ENCODE measurements around the gene SESN2. TPM values are rescaled to one million over a fixed set of nuclear protein-coding genes. Genes with fewer than 3 reads are reported as not detected.

The SESN2 gene
- total and polyA plus RNA-seq, 5 donors from 2014 or later: 5.0 to 13.9 (median 8.1) TPM

DNA sequence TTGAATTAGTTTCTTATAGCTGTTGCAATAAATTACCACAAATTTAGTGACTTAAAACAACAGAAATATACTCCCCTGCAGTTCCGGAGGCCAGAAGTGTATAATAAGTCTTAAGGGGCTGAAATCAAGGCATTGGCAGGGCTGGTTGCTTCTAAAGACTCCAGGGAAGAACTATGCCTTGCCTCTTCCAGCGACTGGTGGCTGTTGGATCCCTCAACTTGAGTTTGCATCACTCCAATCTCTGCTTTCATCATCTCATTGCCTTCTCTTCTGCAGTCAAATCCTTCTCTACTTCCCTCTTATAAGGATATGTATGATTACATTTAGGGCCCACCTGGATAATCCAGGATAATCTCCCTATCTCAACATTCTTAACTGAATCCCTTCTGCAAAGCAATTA, 50.4 kb downstream of the SESN2 start:
- Histone ChIP-seq H3K27ac (ENCODE audit: insufficient read depth, low read length, poor library complexity, severe bottlenecking) (no peak overlapping the region), H3K36me3 (ENCODE audit: control insufficient read depth, insufficient read depth, low read length) (no peaks in the 10 kb centered on the region), H3K4me1 (ENCODE audit: control insufficient read depth, insufficient read depth, low read length, poor library complexity, severe bottlenecking) (no peaks in the 10 kb centered on the region), H3K4me3 (ENCODE audit: low read depth, low read length) (no peak overlapping the region), H3K27me3 (ENCODE audit: control insufficient read depth, insufficient read depth, low read length) (no peaks in the 10 kb centered on the region), H3K9me3 (ENCODE audit: control insufficient read depth in 2 of 2, low read length in 2 of 2) (no peaks in the 10 kb centered on the region)
- no peak overlapping the region for H3K4me3 Mint-ChIP-seq
- no peak for DNase-seq
- no peak for ATAC-seq (ENCODE audit: low read depth in 2 of 2)
- H3K9me3 Mint-ChIP-seq: no peaks in the 10 kb centered on the region
- no peaks in the 10 kb centered on the region for H3K27me3 Mint-ChIP-seq
- no peaks in the 10 kb centered on the region for H3K4me1 Mint-ChIP-seq
- no peaks in the 10 kb centered on the region for H3K36me3 Mint-ChIP-seq
- H3K27ac Mint-ChIP-seq: no peak overlapping the region

- H3K4me3 ChIP-seq (ENCODE audit: low read depth, low read length): no peak overlapping the region
- Mint-ChIP-seq H3K4me3 (no peak overlapping the region), H3K36me3 (no peaks in the 10 kb centered on the region), H3K9me3 (no peaks in the 10 kb centered on the region), H3K4me1 (no peaks in the 10 kb centered on the region), H3K27me3 (no peaks in the 10 kb centered on the region), H3K27ac (no peak overlapping the region)
- H3K27ac ChIP-seq (ENCODE audit: insufficient read depth, low read length, poor library complexity, severe bottlenecking): no peak overlapping the region
- H3K4me1 ChIP-seq (ENCODE audit: control insufficient read depth, insufficient read depth, low read length, poor library complexity, severe bottlenecking): no peaks in the 10 kb centered on the region
- no peaks in the 10 kb centered on the region for H3K9me3 ChIP-seq (ENCODE audit: control insufficient read depth in 2 of 2, low read length in 2 of 2)
- no peak for ATAC-seq (ENCODE audit: low read depth in 2 of 2)
- no peaks in the 10 kb centered on the region for H3K27me3 ChIP-seq (ENCODE audit: control insufficient read depth, insufficient read depth, low read length)
- H3K36me3 ChIP-seq (ENCODE audit: control insufficient read depth, insufficient read depth, low read length): no peaks in the 10 kb centered on the region
- DNase-seq: no peak
Measured at GRCh38 chr1:28313702-28314546, 54.6 kb downstream of the SESN2 start.

DNA sequence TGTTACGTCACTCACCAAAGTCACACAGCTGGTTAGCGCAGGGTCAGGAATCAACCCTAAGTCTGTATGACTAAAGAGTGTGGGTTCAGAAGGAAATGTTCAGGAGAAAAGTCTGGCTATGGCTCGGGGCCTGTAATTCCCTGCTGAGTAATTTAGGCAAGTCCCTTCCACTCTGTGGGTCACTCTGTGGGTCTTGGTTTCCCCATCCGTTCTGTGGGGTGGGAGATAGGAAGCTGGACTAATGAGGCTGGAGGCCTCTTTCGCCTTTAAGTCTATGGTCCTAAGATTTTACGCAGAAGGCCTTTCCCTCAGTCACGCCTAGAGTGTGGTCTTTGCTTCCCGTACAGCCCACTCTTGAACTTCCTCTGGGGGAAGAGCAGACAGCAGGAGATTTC, 55.2 kb downstream of the SESN2 start:
- Mint-ChIP-seq H3K27ac (no peak overlapping the region), H3K4me3 (no peak overlapping the region), H3K9me3 (no peaks in the 10 kb centered on the region), H3K27me3 (no peaks in the 10 kb centered on the region), H3K36me3 (no peaks in the 10 kb centered on the region), H3K4me1 (no peaks in the 10 kb centered on the region)
- DNase-seq (no peak), ATAC-seq (ENCODE audit: low read depth in 2 of 2) (no peak)
- no peak overlapping the region for H3K4me3 ChIP-seq (ENCODE audit: low read depth, low read length)
- no peaks in the 10 kb centered on the region for H3K9me3 ChIP-seq (ENCODE audit: control insufficient read depth in 2 of 2, low read length in 2 of 2)
- no peaks in the 10 kb centered on the region for H3K27me3 ChIP-seq (ENCODE audit: control insufficient read depth, insufficient read depth, low read length)
- H3K36me3 ChIP-seq (ENCODE audit: control insufficient read depth, insufficient read depth, low read length): no peaks in the 10 kb centered on the region
- H3K4me1 ChIP-seq (ENCODE audit: control insufficient read depth, insufficient read depth, low read length, poor library complexity, severe bottlenecking): no peaks in the 10 kb centered on the region
- H3K27ac ChIP-seq (ENCODE audit: insufficient read depth, low read length, poor library complexity, severe bottlenecking): no peak overlapping the region

GRCh38 chr1:28317014-28317413, 57.7 kb downstream of the SESN2 start:
- no peaks in the 10 kb centered on the region for H3K4me1 ChIP-seq (ENCODE audit: control insufficient read depth, insufficient read depth, low read length, poor library complexity, severe bottlenecking)

GRCh38 chr1:28322194-28322593, 62.9 kb downstream of the SESN2 start:
- ATAC-seq (ENCODE audit: low read depth in 2 of 2): no peak
- H3K27me3 Mint-ChIP-seq: peaks cover 7% of the 10 kb centered on the region
- H3K27ac Mint-ChIP-seq: no peak overlapping the region

More at GRCh38 chr1:28317014-28317413, 57.7 kb downstream of the SESN2 start:
- Histone ChIP-seq H3K36me3 (ENCODE audit: control insufficient read depth, insufficient read depth, low read length) (no peaks in the 10 kb centered on the region), H3K4me3 (ENCODE audit: low read depth, low read length) (no peak overlapping the region), H3K27ac (ENCODE audit: insufficient read depth, low read length, poor library complexity, severe bottlenecking) (no peak overlapping the region), H3K27me3 (ENCODE audit: control insufficient read depth, insufficient read depth, low read length) (peaks cover 3% of the 10 kb centered on the region), H3K9me3 (ENCODE audit: control insufficient read depth in 2 of 2, low read length in 2 of 2) (no peaks in the 10 kb centered on the region)
- no peak for ATAC-seq (ENCODE audit: low read depth in 2 of 2)
- Mint-ChIP-seq H3K9me3 (no peaks in the 10 kb centered on the region), H3K36me3 (no peaks in the 10 kb centered on the region), H3K4me3 (no peak overlapping the region), H3K27me3 (no peaks in the 10 kb centered on the region), H3K4me1 (no peaks in the 10 kb centered on the region), H3K27ac (no peak overlapping the region)
- DNase-seq: no peak

DNA sequence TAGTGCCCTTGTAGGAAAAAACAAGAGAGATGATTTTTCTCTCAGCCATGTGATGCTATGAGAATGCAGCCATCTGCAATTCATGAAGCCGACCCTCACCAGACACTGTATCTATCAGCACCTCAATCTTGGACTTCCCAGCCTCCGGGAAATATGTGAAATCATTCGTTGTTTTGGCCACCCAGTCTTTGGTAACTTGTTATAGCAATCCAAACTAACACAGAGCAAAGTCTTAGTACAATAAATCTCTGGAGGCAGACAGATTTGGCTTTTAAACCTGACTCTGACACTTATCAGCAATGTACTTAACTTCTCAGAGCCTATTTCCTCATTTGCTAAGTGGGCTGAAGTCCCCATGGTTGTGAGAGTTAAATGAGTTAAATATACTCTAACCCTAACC, 64.4 kb downstream of the SESN2 start:
- Histone ChIP-seq H3K9me3 (ENCODE audit: control insufficient read depth in 2 of 2, low read length in 2 of 2) (no peaks in the 10 kb centered on the region), H3K4me3 (ENCODE audit: low read depth, low read length) (no peak overlapping the region), H3K27ac (ENCODE audit: insufficient read depth, low read length, poor library complexity, severe bottlenecking) (no peak overlapping the region), H3K36me3 (ENCODE audit: control insufficient read depth, insufficient read depth, low read length) (no peaks in the 10 kb centered on the region), H3K4me1 (ENCODE audit: control insufficient read depth, insufficient read depth, low read length, poor library complexity, severe bottlenecking) (no peaks in the 10 kb centered on the region), H3K27me3 (ENCODE audit: control insufficient read depth, insufficient read depth, low read length) (peaks cover 3% of the 10 kb centered on the region)
- DNase-seq: no peak
- peaks cover 9% of the 10 kb centered on the region for H3K27me3 Mint-ChIP-seq
- H3K36me3 Mint-ChIP-seq: no peaks in the 10 kb centered on the region
- H3K4me3 Mint-ChIP-seq: no peak overlapping the region
- H3K9me3 Mint-ChIP-seq: no peaks in the 10 kb centered on the region
- H3K4me1 Mint-ChIP-seq: peaks cover 0 to 10% (median 4%) of the 10 kb centered on the region in 4 donors
- no peak for ATAC-seq (ENCODE audit: low read depth in 2 of 2)
- no peak overlapping the region for H3K27ac Mint-ChIP-seq

More at GRCh38 chr1:28322194-28322593, 62.9 kb downstream of the SESN2 start:
- DNase-seq: no peak
- no peaks in the 10 kb centered on the region for H3K4me1 ChIP-seq (ENCODE audit: control insufficient read depth, insufficient read depth, low read length, poor library complexity, severe bottlenecking)
- no peaks in the 10 kb centered on the region for H3K4me1 Mint-ChIP-seq
- no peak overlapping the region for H3K27ac ChIP-seq (ENCODE audit: insufficient read depth, low read length, poor library complexity, severe bottlenecking)
- H3K4me3 Mint-ChIP-seq: no peak overlapping the region
- H3K27me3 ChIP-seq (ENCODE audit: control insufficient read depth, insufficient read depth, low read length): peaks cover 3% of the 10 kb centered on the region
- no peaks in the 10 kb centered on the region for H3K36me3 Mint-ChIP-seq
- H3K36me3 ChIP-seq (ENCODE audit: control insufficient read depth, insufficient read depth, low read length): no peaks in the 10 kb centered on the region
- H3K9me3 Mint-ChIP-seq: no peaks in the 10 kb centered on the region
- H3K9me3 ChIP-seq (ENCODE audit: control insufficient read depth in 2 of 2, low read length in 2 of 2): no peaks in the 10 kb centered on the region
- H3K4me3 ChIP-seq (ENCODE audit: low read depth, low read length): no peak overlapping the region

GRCh38 chr1:28326515-28326914, 67.2 kb downstream of the SESN2 start:
- DNase-seq: no peak
- peaks cover 0 to 32% (median 21%) of the 10 kb centered on the region in 4 donors for H3K4me1 Mint-ChIP-seq
- Histone ChIP-seq H3K4me1 (ENCODE audit: control insufficient read depth, insufficient read depth, low read length, poor library complexity, severe bottlenecking) (peaks cover 5% of the 10 kb centered on the region), H3K4me3 (ENCODE audit: low read depth, low read length) (no peak overlapping the region), H3K27me3 (ENCODE audit: control insufficient read depth, insufficient read depth, low read length) (peaks cover under 1% of the 10 kb centered on the region), H3K36me3 (ENCODE audit: control insufficient read depth, insufficient read depth, low read length) (peaks cover 7% of the 10 kb centered on the region), H3K9me3 (ENCODE audit: control insufficient read depth in 2 of 2, low read length in 2 of 2) (no peaks in the 10 kb centered on the region), H3K27ac (ENCODE audit: insufficient read depth, low read length, poor library complexity, severe bottlenecking) (no peak overlapping the region)
- no peak overlapping the region for H3K27ac Mint-ChIP-seq
- H3K4me3 Mint-ChIP-seq: peak overlapping the region in 1 of 4 donors; percentile 68
- peaks cover 16% of the 10 kb centered on the region for H3K27me3 Mint-ChIP-seq
- ATAC-seq (ENCODE audit: low read depth in 2 of 2): no peak
- H3K9me3 Mint-ChIP-seq: no peaks in the 10 kb centered on the region
- H3K36me3 Mint-ChIP-seq: peaks cover 3% of the 10 kb centered on the region

- ATAC-seq (ENCODE audit: low read depth in 2 of 2) (no peak), DNase-seq (no peak)
- Histone ChIP-seq H3K4me1 (ENCODE audit: control insufficient read depth, insufficient read depth, low read length, poor library complexity, severe bottlenecking) (peaks cover 5% of the 10 kb centered on the region), H3K4me3 (ENCODE audit: low read depth, low read length) (no peak overlapping the region), H3K27me3 (ENCODE audit: control insufficient read depth, insufficient read depth, low read length) (no peaks in the 10 kb centered on the region), H3K9me3 (ENCODE audit: control insufficient read depth in 2 of 2, low read length in 2 of 2) (no peaks in the 10 kb centered on the region), H3K27ac (ENCODE audit: insufficient read depth, low read length, poor library complexity, severe bottlenecking) (no peak overlapping the region), H3K36me3 (ENCODE audit: control insufficient read depth, insufficient read depth, low read length) (peaks cover 10% of the 10 kb centered on the region)
- H3K36me3 Mint-ChIP-seq: peaks cover 5% of the 10 kb centered on the region
- peak overlapping the region in 3 of 4 donors; percentile 30 to 82 (median 80) for H3K4me3 Mint-ChIP-seq
- no peaks in the 10 kb centered on the region for H3K9me3 Mint-ChIP-seq
- H3K27ac Mint-ChIP-seq: no peak overlapping the region
- H3K4me1 Mint-ChIP-seq: peaks cover 0 to 36% (median 25%) of the 10 kb centered on the region in 4 donors
- peaks cover 16% of the 10 kb centered on the region for H3K27me3 Mint-ChIP-seq
Measured at GRCh38 chr1:28326984-28327383, 67.7 kb downstream of the SESN2 start.
